A549 treated with CpdA at 1 μM for 4 hours (cell line): ENCODE measurements around the gene FAM76A. TPM values are rescaled to one million over a fixed set of nuclear protein-coding genes. Genes with fewer than 3 reads are reported as not detected.

Experiments used
- total RNA-seq: library from RNA; stranded (reverse); fragments of 200-300 nt; extraction: Qiagen RNA extraction; gene quantifications from 5 replicates; pipeline ENCODE4 v1.2.3, GENCODE V29; 2022; ENCODE audit warnings: low read depth

The FAM76A gene
- 4.8 to 6.1 TPM (median 5.5 TPM) in 5 replicates for total RNA-seq

DNA sequence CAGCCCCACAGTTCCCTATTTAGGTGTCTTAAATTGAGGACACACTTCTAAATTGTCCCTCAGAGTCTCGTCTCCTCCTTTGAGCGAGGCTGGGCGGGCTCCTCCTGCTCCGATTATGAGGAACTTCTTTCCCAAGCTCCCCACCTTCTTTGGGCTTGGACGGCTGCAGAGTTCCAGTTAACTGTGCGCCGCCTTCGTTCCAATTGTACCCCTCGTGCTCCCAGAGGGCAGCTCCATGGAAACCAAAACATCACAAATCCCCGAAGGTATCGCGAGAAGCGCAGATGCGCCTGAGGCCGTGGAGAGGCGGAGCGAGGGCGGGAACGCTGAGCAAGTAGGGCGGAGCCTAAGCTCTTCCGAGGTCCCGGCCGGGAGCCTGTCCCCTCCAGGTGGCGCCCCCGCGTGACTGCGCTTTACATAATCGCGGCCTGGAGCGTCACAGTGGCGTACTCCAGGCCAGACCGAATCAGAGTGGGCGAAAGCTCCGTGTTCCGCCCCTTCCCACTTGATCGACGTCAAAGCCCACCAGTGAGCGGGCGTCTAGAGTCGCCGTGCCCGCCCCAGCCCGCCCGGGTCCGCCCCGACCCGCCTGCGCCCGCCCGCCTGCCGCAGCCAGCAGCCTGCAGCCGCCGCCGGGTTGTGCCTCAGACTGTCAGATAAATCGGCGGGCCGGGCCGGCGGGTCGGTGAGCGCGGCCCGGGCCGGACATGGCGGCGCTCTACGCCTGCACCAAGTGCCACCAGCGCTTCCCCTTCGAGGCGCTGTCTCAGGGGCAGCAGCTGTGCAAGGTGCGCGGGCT, at the start of gene FAM76A:
Gene FAM76A, plus strand, starts transcription at position 588 of the 799 bp plus-strand sequence. Its CDS starts 120 bp downstream, at position 708.

DNA sequence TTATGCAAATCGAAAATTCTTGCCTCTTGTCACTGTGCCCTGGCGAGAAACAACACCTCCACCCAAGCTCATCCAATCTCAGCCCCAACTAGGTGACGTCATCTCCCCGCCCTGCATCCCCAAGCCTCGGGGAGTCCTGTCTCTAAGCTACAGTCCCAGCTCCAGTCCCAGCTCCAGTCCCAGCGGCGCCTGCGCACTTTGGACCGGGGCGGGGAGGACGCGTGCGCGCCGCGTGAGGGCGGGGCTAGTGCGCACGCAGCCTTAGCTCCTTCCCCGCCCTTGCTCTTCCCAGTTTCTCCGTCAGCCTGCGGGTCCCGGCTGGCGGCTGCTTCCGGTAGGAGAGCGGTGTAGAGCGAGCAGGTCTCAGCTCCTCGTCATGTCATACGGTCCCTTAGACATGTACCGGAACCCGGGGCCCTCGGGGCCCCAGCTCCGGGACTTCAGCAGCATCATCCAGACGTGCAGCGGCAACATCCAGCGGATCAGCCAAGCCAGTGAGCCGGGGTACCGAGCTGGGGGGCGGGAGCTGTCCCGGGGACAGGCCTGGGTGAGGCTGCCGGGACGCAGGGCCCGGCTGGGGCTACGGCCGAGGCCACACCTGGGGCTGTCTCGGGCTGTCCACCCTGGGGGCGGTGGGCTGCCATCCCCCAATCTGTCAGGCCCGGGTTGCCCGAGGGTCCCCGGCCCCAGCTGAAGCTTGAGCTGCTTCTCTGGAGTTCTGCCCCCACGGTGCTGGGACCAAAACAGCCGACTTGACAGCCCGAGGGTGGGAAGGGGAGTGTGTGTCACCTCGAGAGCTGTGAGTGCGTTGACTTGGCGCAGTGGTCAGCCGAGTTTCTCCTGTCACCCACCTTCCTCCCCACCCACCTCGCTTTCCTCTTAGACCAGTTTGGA, 47.4 kb downstream of the FAM76A start, which contains the start of gene STX12:
Gene STX12, plus strand, starts transcription at position 288 of the 894 bp plus-strand sequence. Its CDS starts 89 bp downstream, at position 377.

Other genes starting within 250 kb of the FAM76A start
- 40.1 to 52.5 TPM (median 48.7 TPM) in 5 replicates for gene WASF2, start 235.8 kb upstream of the FAM76A start, total RNA-seq
- 11.8 to 17.4 TPM (median 16.8 TPM) in 5 replicates for gene AHDC1, start 121.8 kb upstream of the FAM76A start, total RNA-seq
- 0.05 to 0.08 TPM in 2 of 5 replicates, not detected in the others for gene FGR, start 90.8 kb upstream of the FAM76A start, total RNA-seq
- 10.4 to 15.9 TPM (median 12.8 TPM) in 5 replicates for gene IFI6, start 53.8 kb upstream of the FAM76A start, total RNA-seq
- gene STX12, start 47.3 kb downstream of the FAM76A start, total RNA-seq = 6.8 to 9.9 TPM (median 8.8 TPM) in 5 replicates
- gene PPP1R8, start 104.8 kb downstream of the FAM76A start, total RNA-seq = 36.7 to 44.4 TPM (median 41.1 TPM) in 5 replicates
- gene THEMIS2, start 146.6 kb downstream of the FAM76A start, total RNA-seq = 0.51 to 1.8 TPM (median 0.94 TPM) in 5 replicates
- gene RPA2, start 188.6 kb downstream of the FAM76A start, total RNA-seq = 36.5 to 43.2 TPM (median 38.9 TPM) in 5 replicates
- 0.71 to 1.2 TPM (median 0.99 TPM) in 5 replicates for gene SMPDL3B, start 209.0 kb downstream of the FAM76A start, total RNA-seq
- 3.8 to 6.7 TPM (median 6.3 TPM) in 5 replicates for gene XKR8, start 234.0 kb downstream of the FAM76A start, total RNA-seq